IMR-90 (cell line): ENCODE data around the gene GMPR. TPM values are rescaled to one million over a fixed set of nuclear protein-coding genes. Genes with fewer than 3 reads are reported as not detected.

ENCODE experiments used
- ATAC-seq: fragments of 200-7000 bp; cut with Tn5 transposase; 2 replicates; pipeline ENCODE4 v1.9.1; 2020; ENCODE audit warnings: low read depth, mild to moderate bottlenecking, moderate library complexity
- BruUV-seq: library from RNA; stranded (reverse); fragments of 400-500 nt; replicated peaks from 2 replicates; lab custom pipeline; 2021; lab: Mats Ljungman, UMichigan
- CTCF ChIA-PET: fragments of 300-600 bp; formaldehyde crosslinking; extraction: SDS; loops from one replicate; lab custom pipeline; 2021; ENCODE audit warnings: antibody characterized with exemption; lab: Yijun Ruan, JAX
- POLR2A ChIA-PET: fragments of 300-600 bp; sonication (Branson Sonifier 250); formaldehyde crosslinking; loops from one replicate; lab custom pipeline; 2022; ENCODE audit warnings: antibody characterized with exemption; ENCODE audit not compliant: unreplicated experiment; lab: Charles Lee
- DNase-seq: peaks from one replicate; pipeline ENCODE4 v3.0.0; 2013
- H2AFZ ChIP-seq: replicated peaks from 2 replicates; pipeline ENCODE3; 2013; ENCODE audit warnings: low read length, mild to moderate bottlenecking; ENCODE audit not compliant: poor library complexity
- H2AK5ac ChIP-seq: 2 replicates; pipeline ENCODE4 v1.6.1; 2013; ENCODE audit warnings: low read depth, low read length, inconsistent platforms
- H2AK9ac ChIP-seq: replicated peaks from 2 replicates; pipeline ENCODE3; 2013; ENCODE audit warnings: mild to moderate bottlenecking, low read depth, low read length, moderate library complexity; ENCODE audit not compliant: poor library complexity
- H2BK120ac ChIP-seq: 2 replicates; pipeline ENCODE4 v1.6.1; 2013; ENCODE audit warnings: low read depth, low read length, inconsistent platforms
- H2BK15ac ChIP-seq: 3 replicates; pipeline ENCODE4 v1.6.1; 2013; ENCODE audit warnings: low read depth, low read length, inconsistent platforms
- H2BK20ac ChIP-seq: 2 replicates; pipeline ENCODE4 v1.6.1; 2013; ENCODE audit warnings: low read depth, mild to moderate bottlenecking, inconsistent platforms, low read length, moderate library complexity
- H2BK5ac ChIP-seq: 2 replicates; pipeline ENCODE4 v1.6.1; 2013; ENCODE audit warnings: mild to moderate bottlenecking, low read depth, low read length, inconsistent platforms; ENCODE audit not compliant: poor library complexity, severe bottlenecking
- H3K14ac ChIP-seq: replicated peaks from 2 replicates; pipeline ENCODE4 v1.6.1; 2013; ENCODE audit warnings: low read depth, low read length, inconsistent platforms
- H3K18ac ChIP-seq: 2 replicates; pipeline ENCODE4 v1.6.1; 2013; ENCODE audit warnings: low read depth, low read length, control low read depth
- H3K23ac ChIP-seq: 2 replicates; pipeline ENCODE4 v1.6.1; 2013; ENCODE audit warnings: low read depth, low read length, inconsistent platforms
- H3K27ac ChIP-seq: 2 replicates; pipeline ENCODE4 v1.5.1; 2013; ENCODE audit warnings: mild to moderate bottlenecking, control low read depth, low read length; ENCODE audit not compliant: insufficient read depth
- H3K27me3 ChIP-seq: 2 replicates; pipeline ENCODE4 v1.6.1; 2013; ENCODE audit warnings: low read length; ENCODE audit not compliant: control insufficient read depth, insufficient read depth
- H3K36me3 ChIP-seq: 2 replicates; pipeline ENCODE4 v1.6.1; 2013; ENCODE audit warnings: low read length, mixed read lengths; ENCODE audit not compliant: control insufficient read depth, insufficient read depth
- H3K4ac ChIP-seq: 2 replicates; pipeline ENCODE4 v1.6.1; 2013; ENCODE audit warnings: low read depth, low read length, inconsistent platforms
- H3K4me1 ChIP-seq: 2 replicates; pipeline ENCODE4 v1.6.1; 2013; ENCODE audit warnings: low read length, mixed read lengths; ENCODE audit not compliant: control insufficient read depth, insufficient read depth
- H3K4me2 ChIP-seq: 2 replicates; pipeline ENCODE4 v1.6.1; 2013; ENCODE audit warnings: low read depth, mild to moderate bottlenecking, control low read depth, low read length, moderate library complexity
- H3K4me3 ChIP-seq: 2 replicates; pipeline ENCODE4 v1.5.1; 2013; ENCODE audit warnings: low read depth, mild to moderate bottlenecking, control low read depth, low read length, moderate library complexity; ENCODE audit not compliant: insufficient read depth
- H3K56ac ChIP-seq: 2 replicates; pipeline ENCODE4 v1.6.1; 2013; ENCODE audit warnings: low read length, inconsistent platforms; ENCODE audit not compliant: insufficient read depth; ENCODE audit errors: extremely low read depth
- H3K79me1 ChIP-seq, 2 experiments: 2 replicates each; pipeline ENCODE4 v1.6.1; 2013; ENCODE audit warnings: low read length in 2 of 2, inconsistent platforms in 1 of 2, low read depth in 1 of 2
- H3K9ac ChIP-seq: 2 replicates; pipeline ENCODE4 v1.6.1; 2013; ENCODE audit warnings: low read depth, low read length, control low read depth
- H3K9me1 ChIP-seq: 2 replicates; pipeline ENCODE4 v1.6.1; 2013; ENCODE audit warnings: low read length, inconsistent platforms; ENCODE audit not compliant: insufficient read depth
- H3K9me3 ChIP-seq: 2 replicates; pipeline ENCODE4 v1.6.1; 2013; ENCODE audit warnings: low read length; ENCODE audit not compliant: control insufficient read depth, insufficient read depth
- H4K20me1 ChIP-seq: 2 replicates; pipeline ENCODE4 v1.6.1; 2013; ENCODE audit warnings: low read length, inconsistent platforms; ENCODE audit not compliant: insufficient read depth
- H4K5ac ChIP-seq: 2 replicates; pipeline ENCODE4 v1.6.1; 2013; ENCODE audit warnings: mild to moderate bottlenecking, low read depth, low read length, control low read depth
- H4K8ac ChIP-seq, 2 experiments: 2 replicates each; pipeline ENCODE4 v1.6.1; 2013; ENCODE audit warnings: low read depth in 2 of 2, low read length in 2 of 2, control low read depth in 1 of 2, inconsistent platforms in 1 of 2
- H4K91ac ChIP-seq: 2 replicates; pipeline ENCODE4 v1.6.1; 2013; ENCODE audit warnings: low read depth, low read length, inconsistent platforms; ENCODE audit not compliant: insufficient read depth
- BHLHE40 ChIP-seq: fragments of 150-350 bp; IDR thresholded peaks from 2 replicates; pipeline ENCODE4 v1.6.1; 2016; ENCODE audit warnings: mild to moderate bottlenecking, low read depth, low read length
- FOS ChIP-seq: fragments of 150-350 bp; IDR thresholded peaks from 2 replicates; pipeline ENCODE4 v1.6.1; 2016; ENCODE audit warnings: low read depth, low read length
- MXI1 ChIP-seq: IDR thresholded peaks from 2 replicates; pipeline ENCODE4 v1.6.1; 2012; ENCODE audit warnings: low read depth, mild to moderate bottlenecking, low read length, moderate library complexity, borderline replicate concordance
- POLR2A ChIP-seq: IDR thresholded peaks from 2 replicates; pipeline ENCODE4 v1.6.1; 2012; ENCODE audit warnings: mild to moderate bottlenecking, low read depth, low read length
- RFX5 ChIP-seq: IDR thresholded peaks from 2 replicates; pipeline ENCODE4 v1.8.0; 2012; ENCODE audit warnings: low read depth, mild to moderate bottlenecking, low read length, moderate library complexity
- USF2 ChIP-seq: fragments of 150-350 bp; IDR thresholded peaks from 2 replicates; pipeline ENCODE4 v1.6.1; 2017; ENCODE audit warnings: mild to moderate bottlenecking, antibody characterized with exemption, low read length, low read depth
- WGBS, 2 experiments: methylation state at CpG; one replicate each; pipeline versions ENCODE4 v1.1.5 to v1.1.7; 2013; ENCODE audit warnings: missing lambda C conversion rate in 2 of 2; ENCODE audit not compliant: insufficient read length in 1 of 2; ENCODE audit errors: extremely low coverage in 2 of 2; 5-methylcytosine and 5-hydroxymethylcytosine counted together
- dilution Hi-C: fragments of 300-500 bp; cut with HindIII; formaldehyde crosslinking; loops from one replicate; pipeline ENCODE4 v1.14.3; 2018; ENCODE audit warnings: low sequenced_read_pairs; ENCODE audit not compliant: unreplicated experiment
- in situ Hi-C: fragments of 300-500 bp; cut with MboI; formaldehyde crosslinking; loops from 3 replicates; pipeline ENCODE4 v1.14.3; 2019; ENCODE audit warnings: low sequenced_read_pairs, inconsistent platforms, mixed read lengths
- intact Hi-C: fragments of 100-400 bp; cut with micrococcal nuclease; formaldehyde crosslinking; loops from 2 replicates; pipeline ENCODE4 v1.10.0; 2022
- polyA plus RNA-seq, 3 experiments: library from polyadenylated mRNA; depleted of rRNA; stranded (reverse); fragments of >200 nt; gene quantifications; 2 replicates each; pipeline ENCODE4 v1.2.3, GENCODE V29; 2012; ENCODE audit warnings: low replicate concordance in 1 of 3
- total RNA-seq: library from RNA; depleted of rRNA; stranded (reverse); fragments of >200 nt; gene quantifications from 2 replicates; pipeline ENCODE4 v1.2.3, GENCODE V29; 2012

Gene GMPR
- total and polyA plus RNA-seq, 2 of the 4 experiments (the other 2 are of a cell fraction) = 6.3 to 8.6 TPM

GRCh38 chr6:16240589-16241320, 2.4 kb downstream of the GMPR start:
- H3K4me1 ChIP-seq = peaks cover 18% of the 10 kb centered on the region
- H2AFZ ChIP-seq = no peak overlapping the region
- H3K9me1 ChIP-seq = peaks cover 5% of the 10 kb centered on the region; the same call in 1 of the 2 replicates
- H3K79me1 ChIP-seq = no peaks in the 10 kb centered on the region
- no peak overlapping the region for H2AK9ac ChIP-seq
- H3K27me3 ChIP-seq = no peaks in the 10 kb centered on the region
- H3K36me3 ChIP-seq = no peaks in the 10 kb centered on the region
- H3K9me3 ChIP-seq = no peaks in the 10 kb centered on the region
- in situ Hi-C loops = no loop called here
- H2BK5ac ChIP-seq = no peak overlapping the region
- ChIA-PET CTCF (interaction anchor here (0.6 to 1.5 kb wide), 2 partner anchors 37 to 42 kb away, joined by 3 read pairs; no protein-coding TSS in a partner anchor), POLR2A (no interaction called here)
- H3K56ac ChIP-seq = no peak overlapping the region
- no peak overlapping the region for H3K18ac ChIP-seq
- no peak overlapping the region for H3K4ac ChIP-seq
- BruUV-seq = no TSS peak
- H3K23ac ChIP-seq = no peak overlapping the region
- no peak overlapping the region for H4K5ac ChIP-seq
- no peak overlapping the region for H2BK15ac ChIP-seq
- no peak overlapping the region for H4K8ac ChIP-seq
- no peak overlapping the region for H3K14ac ChIP-seq
- no peak overlapping the region for H4K91ac ChIP-seq
- ATAC-seq = no peak
- TF ChIP-seq MXI1 = no peak
- TF ChIP-seq POLR2A = no peak
- TF ChIP-seq FOS = no peak
- TF ChIP-seq USF2 = no peak
- TF ChIP-seq RFX5 = no peak
- no peak for TF ChIP-seq BHLHE40
- intact Hi-C loops = no loop called here
- dilution Hi-C loops = no loop called here
- H2BK120ac ChIP-seq = no peak overlapping the region
- H4K20me1 ChIP-seq = peaks cover 9% of the 10 kb centered on the region; the same call in 1 of the 2 replicates
- no peak overlapping the region for H3K4me3 ChIP-seq
- no peak overlapping the region for H2BK20ac ChIP-seq
- H2AK5ac ChIP-seq = 0 out of 2 replicates have a peak overlapping the region, but pooled peaks have one; percentile 4
- no peak overlapping the region for H3K4me2 ChIP-seq
- H3K9ac ChIP-seq = no peak overlapping the region
- no peak overlapping the region for H3K27ac ChIP-seq
- DNase-seq = no peak
- WGBS, 2 experiments = 94% methylated on average over 10 of the region's 12 CpGs; no CpG with 5 or more reads in 1 of the 2 experiments
